Measurements from ENCODE around the gene DOP1B. TPM values are rescaled to one million over a fixed set of nuclear protein-coding genes. Genes with fewer than 3 reads are reported as not detected.

The DOP1B gene
- total RNA-seq, 1 donor from 2014 or later: 24.6 TPM

- TF ChIP-seq, protein P1, sequence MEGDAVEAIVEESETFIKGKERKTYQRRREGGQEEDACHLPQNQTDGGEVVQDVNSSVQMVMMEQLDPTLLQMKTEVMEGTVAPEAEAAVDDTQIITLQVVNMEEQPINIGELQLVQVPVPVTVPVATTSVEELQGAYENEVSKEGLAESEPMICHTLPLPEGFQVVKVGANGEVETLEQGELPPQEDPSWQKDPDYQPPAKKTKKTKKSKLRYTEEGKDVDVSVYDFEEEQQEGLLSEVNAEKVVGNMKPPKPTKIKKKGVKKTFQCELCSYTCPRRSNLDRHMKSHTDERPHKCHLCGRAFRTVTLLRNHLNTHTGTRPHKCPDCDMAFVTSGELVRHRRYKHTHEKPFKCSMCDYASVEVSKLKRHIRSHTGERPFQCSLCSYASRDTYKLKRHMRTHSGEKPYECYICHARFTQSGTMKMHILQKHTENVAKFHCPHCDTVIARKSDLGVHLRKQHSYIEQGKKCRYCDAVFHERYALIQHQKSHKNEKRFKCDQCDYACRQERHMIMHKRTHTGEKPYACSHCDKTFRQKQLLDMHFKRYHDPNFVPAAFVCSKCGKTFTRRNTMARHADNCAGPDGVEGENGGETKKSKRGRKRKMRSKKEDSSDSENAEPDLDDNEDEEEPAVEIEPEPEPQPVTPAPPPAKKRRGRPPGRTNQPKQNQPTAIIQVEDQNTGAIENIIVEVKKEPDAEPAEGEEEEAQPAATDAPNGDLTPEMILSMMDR (IDR thresholded peaks at IDR 0.05): no peak
- H3K4me1 ChIP-seq: no peaks in the 10 kb centered on the region
- ATAC-seq (no peak), DNase-seq (no peak)
- no peaks in the 10 kb centered on the region for H3K36me3 ChIP-seq
- no peaks in the 10 kb centered on the region for H3K9me3 ChIP-seq
- intact Hi-C loops (cut with DNase I): no loop called here
- H3K4me3 ChIP-seq: no peak overlapping the region
- no peaks in the 10 kb centered on the region for H3K27me3 ChIP-seq (ENCODE audit: low read depth)
- H3K27ac ChIP-seq: no peak overlapping the region
These were observed 21.7 kb downstream of the DOP1B start for GRCh38 chr21:36178349-36178748.

DNA sequence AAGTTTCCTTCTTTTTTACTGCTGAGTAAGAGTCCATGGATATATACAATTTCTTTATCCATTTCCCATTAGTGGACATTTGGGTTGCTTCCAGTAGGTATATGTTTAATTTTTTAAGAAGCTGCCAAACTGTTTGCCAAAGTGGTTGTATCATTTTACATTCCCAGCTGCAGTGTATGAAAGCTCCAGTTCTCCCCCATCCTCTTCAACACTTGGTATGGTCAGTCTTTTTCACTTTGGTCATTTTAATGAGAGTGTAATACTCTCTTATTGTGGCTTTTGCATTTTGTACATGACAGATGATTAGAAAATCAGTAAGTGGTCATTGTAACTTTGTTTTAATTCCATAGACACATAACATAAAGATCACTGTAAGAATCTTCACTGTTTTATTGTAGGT is 22.5 kb downstream of the DOP1B start:
- Histone ChIP-seq H3K9me3 (no peaks in the 10 kb centered on the region), H3K27ac (no peak overlapping the region), H3K27me3 (ENCODE audit: low read depth) (no peaks in the 10 kb centered on the region), H3K4me1 (no peaks in the 10 kb centered on the region), H3K36me3 (no peaks in the 10 kb centered on the region), H3K4me3 (no peak overlapping the region)
- intact Hi-C loops (cut with DNase I): no loop called here
- TF ChIP-seq, protein P1 (IDR thresholded peaks at IDR 0.05): no peak
- ATAC-seq (no peak), DNase-seq (no peak)

DNA sequence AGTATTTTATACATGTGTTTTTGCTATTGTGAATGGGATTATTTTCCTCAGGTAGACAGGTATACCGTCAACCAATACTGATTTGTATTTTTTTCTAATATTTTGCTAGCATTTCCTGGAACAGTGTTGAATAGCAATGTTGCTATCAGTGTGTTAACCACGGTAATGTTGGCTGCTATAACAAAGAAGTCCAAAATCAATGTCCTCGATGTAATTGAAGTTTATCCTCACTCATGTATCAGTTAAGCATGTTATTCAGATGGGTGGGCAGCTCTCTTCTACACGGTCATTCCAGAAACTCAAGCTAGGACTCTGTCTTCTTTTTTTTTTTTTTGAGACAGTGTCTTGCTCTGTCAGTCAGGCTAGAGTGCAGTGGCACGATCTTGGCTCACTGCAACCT is 24.3 kb downstream of the DOP1B start:
- Histone ChIP-seq H3K9me3 (no peaks in the 10 kb centered on the region), H3K4me3 (no peak overlapping the region), H3K4me1 (no peaks in the 10 kb centered on the region), H3K36me3 (no peaks in the 10 kb centered on the region), H3K27ac (no peak overlapping the region), H3K27me3 (ENCODE audit: low read depth) (no peaks in the 10 kb centered on the region)
- DNase-seq: no peak
- no peak for ATAC-seq
- TF ChIP-seq, protein P1 (IDR thresholded peaks at IDR 0.05): no peak
- intact Hi-C loops (cut with DNase I): no loop called here

- Histone ChIP-seq H3K4me1 (peaks cover 6% of the 10 kb centered on the region), H3K36me3 (no peaks in the 10 kb centered on the region), H3K4me3 (no peak overlapping the region), H3K27ac (no peak overlapping the region), H3K9me3 (no peaks in the 10 kb centered on the region), H3K27me3 (ENCODE audit: low read depth) (no peaks in the 10 kb centered on the region)
- DNase-seq: no peak
- no peak for ATAC-seq
- TF ChIP-seq, protein P1 (IDR thresholded peaks at IDR 0.05): no peak
- intact Hi-C loops (cut with DNase I): no loop called here
These were observed 26.6 kb downstream of the DOP1B start for GRCh38 chr21:36183144-36183795.

DNA sequence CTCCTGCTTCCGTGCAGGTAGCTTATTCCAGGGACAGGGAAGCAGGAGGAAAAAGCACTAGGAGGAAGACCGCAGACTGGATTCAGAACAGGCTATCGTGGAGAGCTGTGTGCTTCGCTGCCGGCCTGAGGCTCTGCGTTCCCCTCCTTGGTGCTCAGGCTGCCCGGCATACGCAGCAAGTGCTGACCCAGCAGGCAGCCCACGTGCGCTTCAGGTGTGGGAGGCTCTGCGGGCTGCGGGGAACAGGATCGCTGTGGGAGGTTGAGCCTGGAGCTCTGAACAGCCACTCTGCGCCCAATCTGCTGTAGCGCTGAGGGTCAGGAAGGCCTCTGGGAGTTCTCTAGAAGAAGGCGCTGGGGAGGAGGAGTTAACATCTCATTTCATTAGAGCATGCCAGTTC is 27.9 kb downstream of the DOP1B start:
- intact Hi-C loops (cut with DNase I): no loop called here
- Histone ChIP-seq H3K27me3 (ENCODE audit: low read depth) (no peaks in the 10 kb centered on the region), H3K4me1 (peaks cover 18% of the 10 kb centered on the region), H3K4me3 (no peak overlapping the region), H3K9me3 (no peaks in the 10 kb centered on the region), H3K27ac (no peak overlapping the region), H3K36me3 (no peaks in the 10 kb centered on the region)
- TF ChIP-seq, protein P1 (IDR thresholded peaks at IDR 0.05): no peak
- DNase-seq (no peak), ATAC-seq (no peak)

Measured in lower lobe of right lung (tissue), 2 donors.